Endothelial cell of umbilical vein (primary cell): ENCODE data around the gene KDM7A. TPM values are rescaled to one million over a fixed set of nuclear protein-coding genes. Genes with fewer than 3 reads are reported as not detected.

Experiments
- BruUV-seq: library from RNA; stranded (reverse); fragments of 400-500 nt; replicated peaks from 2 replicates; lab custom pipeline; 2021; lab: Mats Ljungman, UMichigan
- CTCF ChIA-PET: fragments of 300-600, 350-600 bp; sonication (Branson Sonifier 250); formaldehyde crosslinking; loops from one replicate; lab custom pipeline; 2021; ENCODE audit warnings: antibody characterized with exemption, inconsistent platforms; lab: Charles Lee
- POLR2A ChIA-PET: fragments of 300-600, 350-600 bp; sonication (Branson Sonifier 250); formaldehyde crosslinking; loops from one replicate; lab custom pipeline; 2021; ENCODE audit warnings: antibody characterized with exemption, inconsistent platforms; lab: Charles Lee
- DNase-seq: peaks from one replicate; pipeline ENCODE4 v3.0.0-alpha.2; 2011; ENCODE audit warnings: low read depth, low spot score
- FAIRE-seq: peaks from 2 replicates; lab custom pipeline; 2011; peaks lifted over from hg19 to GRCh38; lab: Jason Lieb, UNC
- H2AFZ ChIP-seq: 2 replicates; pipeline ENCODE4 v1.6.0; 2012; ENCODE audit warnings: low read depth, low read length, control low read depth, inconsistent platforms
- H3K27ac ChIP-seq: 2 replicates; pipeline ENCODE4 v1.5.1; 2011; ENCODE audit warnings: low read depth, mild to moderate bottlenecking, control low read depth, low read length, moderate library complexity; ENCODE audit not compliant: insufficient read depth
- H3K27me3 ChIP-seq, 2 experiments: 2 replicates each; pipeline versions ENCODE4 v1.6.0 to v1.6.1; 2011; ENCODE audit warnings: low read length in 2 of 2, mixed read lengths in 1 of 2; ENCODE audit not compliant: control insufficient read depth in 2 of 2, insufficient read depth in 2 of 2
- H3K36me3 ChIP-seq, 2 experiments: 2 replicates in 1 of 2; 3 replicates in 1 of 2; pipeline ENCODE4 v1.5.1; 2011; ENCODE audit warnings: low read length in 2 of 2, mild to moderate bottlenecking in 1 of 2, moderate library complexity in 1 of 2; ENCODE audit not compliant: control insufficient read depth in 2 of 2, insufficient read depth in 2 of 2; ENCODE audit errors: extremely low read depth in 1 of 2
- H3K4me1 ChIP-seq: 3 replicates; pipeline ENCODE4 v1.5.1; 2011; ENCODE audit warnings: mild to moderate bottlenecking, low read length; ENCODE audit not compliant: control insufficient read depth, insufficient read depth; ENCODE audit errors: extremely low read depth
- H3K4me2 ChIP-seq: 2 replicates; pipeline ENCODE4 v1.6.1; 2011; ENCODE audit warnings: low read length, control low read depth, mixed read lengths; ENCODE audit not compliant: insufficient read depth
- H3K4me3 ChIP-seq, 3 experiments: fragments of 200-600 bp in 1 of 3; sonication (generic), shearing (Covaris generic) in 1 of 3; replicated peaks in 1 of 3; 2 replicates each; pipeline ENCODE4 v1.5.1; 2011 to 2016; ENCODE audit warnings: control low read depth in 3 of 3, low read length in 3 of 3, mild to moderate bottlenecking in 2 of 3, inconsistent platforms in 1 of 3, low read depth in 1 of 3, moderate library complexity in 1 of 3; ENCODE audit not compliant: insufficient read depth in 1 of 3
- H3K79me2 ChIP-seq: 2 replicates; pipeline ENCODE4 v1.6.0; 2012; ENCODE audit warnings: low read length, inconsistent platforms; ENCODE audit not compliant: control insufficient read depth, insufficient read depth
- H3K9ac ChIP-seq: replicated peaks from 2 replicates; pipeline ENCODE3; 2011; ENCODE audit warnings: low read length, control low read depth; ENCODE audit not compliant: insufficient read depth; ENCODE audit errors: extremely low read depth
- H3K9me1 ChIP-seq: replicated peaks from 3 replicates; pipeline ENCODE4 v1.6.0; 2011; ENCODE audit warnings: mild to moderate bottlenecking, low read length; ENCODE audit not compliant: control insufficient read depth, insufficient read depth; ENCODE audit errors: extremely low read depth
- H3K9me3 ChIP-seq: replicated peaks from 2 replicates; pipeline ENCODE4 v1.5.1; 2012; ENCODE audit warnings: low read length, inconsistent platforms; ENCODE audit not compliant: control insufficient read depth, insufficient read depth
- H4K20me1 ChIP-seq: replicated peaks from 2 replicates; pipeline ENCODE3; 2011; ENCODE audit warnings: mild to moderate bottlenecking, low read length; ENCODE audit not compliant: control insufficient read depth, insufficient read depth; ENCODE audit errors: extremely low read depth
- CTCF ChIP-seq, 2 donors: IDR thresholded peaks; 1 replicate in 1 of 2; 2 replicates in 1 of 2; pipeline ENCODE4 v1.5.1; 2011; ENCODE audit warnings: low read length in 2 of 2, mild to moderate bottlenecking in 2 of 2, moderate library complexity in 2 of 2, control low read depth in 1 of 2, inconsistent platforms in 1 of 2, low read depth in 1 of 2; ENCODE audit not compliant: insufficient read depth in 1 of 2; ENCODE audit errors: extremely low read depth in 1 of 2
- EZH2 ChIP-seq: IDR thresholded peaks from 2 replicates; pipeline ENCODE4 v1.6.1; 2012; ENCODE audit warnings: borderline replicate concordance, low read depth, mild to moderate bottlenecking, moderate library complexity, low read length, inconsistent platforms; ENCODE audit not compliant: severe bottlenecking
- FOS ChIP-seq: IDR thresholded peaks from 2 replicates; pipeline ENCODE4 v1.6.1; 2011; ENCODE audit warnings: mild to moderate bottlenecking, low read length, moderate library complexity, borderline replicate concordance; ENCODE audit not compliant: insufficient read depth
- GATA2 ChIP-seq: IDR thresholded peaks from 2 replicates; pipeline ENCODE4 v1.7.0; 2011; ENCODE audit warnings: low read depth, mild to moderate bottlenecking, moderate library complexity, mixed read lengths, low read length; ENCODE audit not compliant: insufficient read length, insufficient read depth
- JUN ChIP-seq: IDR thresholded peaks from 2 replicates; pipeline ENCODE4 v1.6.1; 2011; ENCODE audit warnings: borderline replicate concordance, low read depth; ENCODE audit not compliant: insufficient read length, insufficient read depth
- MAX ChIP-seq: IDR thresholded peaks from 2 replicates; pipeline ENCODE4 v1.6.1; 2011; ENCODE audit not compliant: insufficient read depth, insufficient read length
- MYC ChIP-seq: IDR thresholded peaks from one replicate; pipeline ENCODE4 v1.6.1; 2011; ENCODE audit warnings: mild to moderate bottlenecking, low read depth, low read length
- POLR2A ChIP-seq: IDR thresholded peaks from 2 replicates; pipeline ENCODE4 v1.6.1; 2012; ENCODE audit warnings: low read depth, mild to moderate bottlenecking, control low read depth, low read length
- POLR2AphosphoS5 ChIP-seq: IDR thresholded peaks from 2 replicates; pipeline ENCODE4 v1.6.1; 2012; ENCODE audit warnings: low read depth, mild to moderate bottlenecking, control low read depth, low read length, moderate library complexity; ENCODE audit not compliant: insufficient read depth
- dilution Hi-C: fragments of 300-500 bp; cut with MboI; formaldehyde crosslinking; loops from one replicate; pipeline ENCODE4 v1.15.0; 2019; ENCODE audit warnings: low sequenced_read_pairs; ENCODE audit not compliant: extremely low pct_ligation_motif_present
- intact Hi-C: fragments of 100-400 bp; cut with micrococcal nuclease; formaldehyde crosslinking; loops from one replicate; pipeline ENCODE4 v1.10.0; 2022
- polyA plus RNA-seq, 4 experiments: library from polyadenylated mRNA; depleted of rRNA in 3 of 4; stranded (reverse) in 3 of 4; unstranded in 1 of 4; fragments of >200 nt; gene quantifications; 2 replicates each; pipeline versions ENCODE4 v1.2.1 to v1.2.3, GENCODE V29; 2011 to 2012; ENCODE audit warnings: missing spikeins in 1 of 4
- total RNA-seq: library from RNA; stranded (reverse); gene quantifications from 2 replicates; pipeline ENCODE4 v1.2.3, GENCODE V29; 2021

Gene KDM7A
- total and polyA plus RNA-seq, 2 donors (not counting 3 experiments of a cell fraction or from before 2014, with no cell fraction given) = 2.4 to 7.3 TPM

- H3K4me1 ChIP-seq = peaks cover 24% of the 10 kb centered on the region
- H3K79me2 ChIP-seq = peaks cover 2% of the 10 kb centered on the region
- no peaks in the 10 kb centered on the region for H4K20me1 ChIP-seq
- no peak for DNase-seq
- FAIRE-seq = no peak
- dilution Hi-C loops (no loop called here), intact Hi-C loops (no loop called here)
- POLR2A ChIA-PET = no interaction called here
- no peak overlapping the region for H2AFZ ChIP-seq
- CTCF ChIA-PET = no interaction called here
- no TSS peak for BruUV-seq
- H3K27ac ChIP-seq = no peak overlapping the region
- H3K27me3 ChIP-seq = no peaks in the 10 kb centered on the region
- H3K9me1 ChIP-seq = no peaks in the 10 kb centered on the region
- peaks cover 8 to 9% of the 10 kb centered on the region in 2 experiments for H3K36me3 ChIP-seq
- H3K9me3 ChIP-seq = no peaks in the 10 kb centered on the region
- no peak overlapping the region for H3K4me3 ChIP-seq
- no peak for TF ChIP-seq JUN
- TF ChIP-seq GATA2 = no peak
- no peak for TF ChIP-seq EZH2
- TF ChIP-seq POLR2A = no peak
- no peak for TF ChIP-seq FOS
- no peak for TF ChIP-seq CTCF (IDR thresholded peaks at IDR 0.05; ENCODE audit: extremely low read depth in 1 of 2, insufficient read depth in 1 of 2, low read depth in 1 of 2, low read length in 2 of 2)
- TF ChIP-seq POLR2AphosphoS5 = no peak
- no peak for TF ChIP-seq MYC
- no peak for TF ChIP-seq MAX
- H3K9ac ChIP-seq = no peak overlapping the region
- H3K4me2 ChIP-seq = no peak overlapping the region
These were observed 125.0 kb downstream of the KDM7A start for GRCh38 chr7:140051820-140052219.
